HG03196 (cell line): ENCODE measurements around the gene COBL.

Experiments used
- ATAC-seq: cut with Tn5 transposase; IDR thresholded peaks from one replicate; pipeline ENCODE4 v1.9.1; 2021; ENCODE audit not compliant: unreplicated experiment

The COBL gene

DNA sequence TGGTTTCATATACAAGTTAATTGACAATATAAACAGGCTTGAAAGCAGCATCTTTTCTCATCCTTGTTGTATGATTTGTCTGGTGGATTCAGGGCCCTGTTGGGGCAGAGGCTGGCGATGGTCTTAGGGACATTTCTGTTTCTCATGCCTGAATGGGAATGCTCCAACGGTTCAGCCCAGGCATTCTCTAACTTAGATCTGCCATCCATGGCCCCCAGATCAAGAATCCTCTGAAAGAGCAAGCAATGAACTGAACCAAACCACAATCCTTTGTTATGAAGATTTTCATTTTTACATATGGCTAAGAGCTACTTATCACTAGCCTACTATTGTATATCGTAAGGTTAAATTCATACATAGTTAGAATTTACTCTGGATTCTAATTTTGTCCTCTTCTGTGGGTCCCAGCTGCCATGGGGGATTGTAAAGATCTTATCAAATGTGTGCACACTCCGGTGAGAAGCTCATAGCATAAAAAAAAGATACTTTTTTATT, 163.9 kb downstream of the COBL start:
- no peak for ATAC-seq

- ATAC-seq, result no peak
Observed at GRCh38 chr7:51151455-51151854, 165.2 kb downstream of the COBL start.

- no peak for ATAC-seq
Observed at GRCh38 chr7:51150193-51150592, 166.4 kb downstream of the COBL start.

DNA sequence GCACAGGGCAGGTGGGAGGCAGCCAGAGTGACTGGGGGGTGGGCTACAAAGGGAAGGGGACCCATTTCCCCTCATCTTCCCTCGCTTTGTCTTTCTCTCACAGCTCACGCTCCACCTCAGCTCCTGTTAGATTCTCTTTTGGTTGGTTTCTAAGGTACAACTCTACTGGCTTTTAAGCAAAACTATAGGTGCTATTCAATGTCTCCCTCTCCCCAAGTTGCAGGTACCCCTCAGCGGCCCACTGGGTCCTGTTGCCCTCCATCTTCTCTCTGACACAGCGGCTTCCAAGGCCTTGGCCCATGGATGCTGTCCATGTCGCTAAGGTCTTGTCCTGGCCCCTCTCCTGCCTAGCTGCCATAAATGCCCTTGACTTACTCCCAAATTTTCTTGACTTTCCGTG, 168.4 kb downstream of the COBL start:
- ATAC-seq, result no peak

DNA sequence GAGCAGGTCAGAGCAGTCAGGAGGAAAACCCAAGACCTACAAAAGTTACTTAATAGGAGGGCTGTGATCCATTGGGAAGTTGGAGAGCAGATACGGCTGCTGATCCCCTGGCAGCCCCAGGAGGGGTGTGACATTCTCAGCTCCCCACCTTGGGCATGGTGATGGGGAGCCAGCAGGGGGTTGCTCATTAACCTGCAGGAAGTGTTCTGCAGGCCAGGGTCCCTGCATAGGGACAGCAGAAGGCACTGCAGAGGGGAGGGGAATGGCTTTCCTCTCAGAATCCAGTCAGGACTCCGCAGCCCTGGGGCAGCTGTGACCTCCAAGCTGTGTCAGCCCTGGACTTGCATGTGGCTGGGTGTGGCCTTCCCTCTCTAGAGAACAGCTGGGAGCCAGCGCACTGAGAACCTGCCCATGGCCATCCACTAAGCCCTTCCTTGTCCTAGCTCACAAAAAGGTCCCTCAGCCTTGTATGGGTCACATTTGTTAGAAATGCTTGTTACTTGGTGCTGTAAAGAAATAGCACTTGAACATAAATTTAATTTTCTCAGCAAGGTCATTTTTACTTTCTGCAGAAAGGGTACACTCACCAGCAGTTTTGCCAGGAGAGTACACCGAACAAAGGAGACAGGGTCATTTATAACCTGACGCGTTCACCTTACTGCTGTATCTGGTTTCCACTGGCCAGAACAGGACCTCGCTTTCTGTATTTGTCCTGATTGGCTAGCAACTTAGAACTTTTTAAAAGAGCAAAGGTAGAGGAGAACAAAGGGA, 169.6 kb downstream of the COBL start:
- no peak for ATAC-seq

GRCh38 chr7:51144178-51144577, 172.4 kb downstream of the COBL start:
- ATAC-seq, result no peak

DNA sequence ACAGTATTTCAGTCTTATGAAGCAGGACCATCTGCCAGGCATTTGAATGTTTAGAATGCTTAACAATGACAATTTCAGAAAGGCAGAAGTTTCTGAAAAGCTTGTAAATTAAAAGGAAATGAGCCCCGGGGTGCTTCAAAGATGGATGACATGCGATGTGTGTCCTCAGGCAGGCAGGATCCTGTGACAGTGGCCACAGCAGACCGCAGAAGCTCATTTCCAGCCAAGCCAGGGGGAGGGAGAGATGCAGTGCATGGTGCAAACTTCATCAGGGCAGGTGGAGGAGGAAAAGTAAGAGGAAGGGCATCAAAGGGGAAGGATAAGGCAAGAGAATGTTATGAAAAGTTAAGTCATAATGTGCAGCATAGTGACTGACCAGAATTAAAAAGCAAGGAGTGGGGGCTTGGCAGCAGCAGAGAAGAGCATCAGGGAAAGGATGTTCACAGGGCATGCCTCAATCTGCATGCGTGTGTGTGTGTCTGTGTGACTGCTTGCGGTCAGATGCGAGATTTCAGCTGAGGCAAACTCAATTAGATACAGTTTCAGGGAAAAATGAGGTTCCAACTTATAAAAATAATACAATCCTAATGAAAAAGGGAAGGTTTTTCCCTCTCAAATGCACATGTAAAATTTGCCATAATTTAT, 173.7 kb downstream of the COBL start:
- ATAC-seq, result no peak

DNA sequence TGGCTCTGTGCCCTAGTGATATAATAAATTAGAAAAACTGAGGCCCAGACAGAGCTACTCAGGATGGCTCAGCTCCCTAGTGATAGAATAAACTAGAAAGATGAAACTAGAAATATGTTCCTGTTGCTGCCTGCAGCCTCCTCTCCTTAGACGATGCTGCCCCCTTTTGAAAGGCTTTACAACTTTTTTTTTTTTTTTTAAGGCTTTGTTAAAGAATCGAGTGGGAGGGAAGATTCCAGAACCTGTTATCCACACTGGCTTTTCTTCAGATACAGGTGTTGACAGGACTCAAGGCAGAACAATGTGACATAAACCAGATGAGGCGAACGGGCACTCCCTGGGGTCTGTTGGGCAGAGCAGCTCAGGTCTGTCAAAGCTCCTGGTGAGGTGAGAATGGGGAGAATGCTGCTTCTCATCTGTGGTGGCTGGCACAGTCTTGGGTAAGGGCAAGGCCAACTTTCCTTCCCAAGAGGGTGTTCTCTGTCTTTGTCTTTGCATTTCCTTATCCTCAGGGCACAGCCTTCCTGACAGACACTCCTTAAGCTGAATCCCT, 175.1 kb downstream of the COBL start:
- ATAC-seq, result no peak

DNA sequence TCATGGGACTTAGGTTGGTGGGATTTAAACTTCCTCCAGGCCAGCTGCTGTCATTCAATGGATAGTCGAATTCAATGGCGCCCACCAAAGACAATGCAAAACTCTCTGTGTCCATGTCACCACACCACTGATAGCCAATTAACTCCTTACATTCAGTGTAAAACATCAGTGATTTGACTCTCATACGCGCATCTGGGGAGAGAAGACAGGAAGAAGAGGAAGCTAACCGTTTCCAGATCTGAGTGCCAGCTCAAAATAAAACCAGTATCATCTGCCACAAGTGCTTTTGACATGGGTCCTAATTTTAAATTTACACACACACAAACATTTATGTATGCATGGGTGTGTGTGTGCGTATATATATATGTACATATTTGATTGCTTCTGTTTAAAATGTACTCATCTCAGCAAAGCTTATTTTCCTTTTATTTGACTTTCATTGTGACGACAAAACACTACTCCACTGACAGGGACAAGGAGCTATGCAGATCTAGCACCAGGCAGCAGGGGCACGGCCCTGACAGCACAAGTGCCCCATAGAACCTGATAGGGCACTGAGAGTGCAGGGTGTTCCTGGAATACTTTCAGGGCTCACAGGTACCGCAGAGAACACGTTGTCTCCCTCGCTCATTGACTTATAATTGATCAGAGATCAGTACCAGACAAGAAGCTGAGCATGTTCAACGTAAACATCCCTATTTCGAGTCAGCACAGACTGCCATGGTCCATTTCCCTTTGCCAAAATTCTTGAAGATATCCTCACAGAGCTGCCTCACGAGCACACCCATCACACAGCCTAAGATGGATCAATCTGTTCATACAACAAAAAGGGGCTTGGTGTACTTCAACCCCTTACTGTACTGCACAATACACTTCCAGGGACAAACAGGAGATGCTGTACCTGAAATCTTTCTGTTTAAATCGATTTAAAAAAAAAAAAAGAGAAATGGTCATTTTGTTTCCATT, 176.1 kb downstream of the COBL start:
- no peak for ATAC-seq

GRCh38 chr7:51139796-51140195, 176.8 kb downstream of the COBL start:
- no peak for ATAC-seq

- ATAC-seq, result no peak
Observed at GRCh38 chr7:51138123-51139085, 178.2 kb downstream of the COBL start.

GRCh38 chr7:51135576-51135975, 181.0 kb downstream of the COBL start:
- ATAC-seq, result no peak

GRCh38 chr7:51134013-51134441, 182.6 kb downstream of the COBL start:
- no peak for ATAC-seq

- ATAC-seq, result no peak
Observed at GRCh38 chr7:51132661-51133060, 183.9 kb downstream of the COBL start.

DNA sequence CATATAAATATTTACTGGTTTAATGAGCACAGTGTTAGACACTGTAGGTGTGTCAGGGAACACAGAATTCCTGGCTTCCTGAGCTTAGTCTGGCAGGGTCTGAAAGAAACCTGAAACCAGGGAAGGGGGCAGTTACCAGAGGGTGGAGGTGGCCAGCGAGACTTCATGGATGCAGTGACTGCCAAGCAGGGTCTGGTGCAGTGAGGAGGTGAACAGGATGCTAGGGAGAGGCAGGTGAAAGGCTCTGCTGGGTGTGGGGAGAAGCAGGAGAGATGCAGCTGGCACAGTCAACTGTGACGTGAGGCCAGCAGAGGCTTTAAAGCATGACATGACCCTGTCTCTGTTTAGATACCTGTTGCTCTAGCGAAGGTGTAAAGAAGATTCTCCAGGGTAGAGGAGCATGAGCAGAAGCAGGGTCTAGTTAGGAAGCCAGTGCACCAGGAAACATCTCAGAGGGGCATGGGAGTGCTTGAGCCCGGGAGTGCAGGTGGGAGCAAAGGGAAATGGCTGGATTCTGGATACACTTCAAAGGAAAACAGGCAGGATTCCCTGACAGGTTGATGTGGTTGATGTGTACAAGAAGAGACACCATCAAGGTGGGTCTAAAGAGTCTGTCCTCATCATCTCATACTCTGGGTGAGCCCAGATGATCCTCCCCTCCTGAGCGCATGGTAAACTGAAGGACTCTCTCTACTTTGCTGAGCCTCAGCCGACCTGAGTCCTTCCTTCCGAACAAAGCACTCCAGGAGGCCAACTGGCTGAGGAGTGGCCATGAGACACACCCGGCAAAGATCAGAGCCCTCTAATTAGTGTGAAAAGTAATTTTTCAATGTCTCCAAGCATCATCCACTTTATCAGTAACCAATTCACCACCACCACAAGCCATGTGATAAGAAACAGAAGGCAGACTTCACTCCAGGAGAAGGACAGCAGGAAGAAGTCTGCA, 186.8 kb downstream of the COBL start:
- ATAC-seq, result no peak

DNA sequence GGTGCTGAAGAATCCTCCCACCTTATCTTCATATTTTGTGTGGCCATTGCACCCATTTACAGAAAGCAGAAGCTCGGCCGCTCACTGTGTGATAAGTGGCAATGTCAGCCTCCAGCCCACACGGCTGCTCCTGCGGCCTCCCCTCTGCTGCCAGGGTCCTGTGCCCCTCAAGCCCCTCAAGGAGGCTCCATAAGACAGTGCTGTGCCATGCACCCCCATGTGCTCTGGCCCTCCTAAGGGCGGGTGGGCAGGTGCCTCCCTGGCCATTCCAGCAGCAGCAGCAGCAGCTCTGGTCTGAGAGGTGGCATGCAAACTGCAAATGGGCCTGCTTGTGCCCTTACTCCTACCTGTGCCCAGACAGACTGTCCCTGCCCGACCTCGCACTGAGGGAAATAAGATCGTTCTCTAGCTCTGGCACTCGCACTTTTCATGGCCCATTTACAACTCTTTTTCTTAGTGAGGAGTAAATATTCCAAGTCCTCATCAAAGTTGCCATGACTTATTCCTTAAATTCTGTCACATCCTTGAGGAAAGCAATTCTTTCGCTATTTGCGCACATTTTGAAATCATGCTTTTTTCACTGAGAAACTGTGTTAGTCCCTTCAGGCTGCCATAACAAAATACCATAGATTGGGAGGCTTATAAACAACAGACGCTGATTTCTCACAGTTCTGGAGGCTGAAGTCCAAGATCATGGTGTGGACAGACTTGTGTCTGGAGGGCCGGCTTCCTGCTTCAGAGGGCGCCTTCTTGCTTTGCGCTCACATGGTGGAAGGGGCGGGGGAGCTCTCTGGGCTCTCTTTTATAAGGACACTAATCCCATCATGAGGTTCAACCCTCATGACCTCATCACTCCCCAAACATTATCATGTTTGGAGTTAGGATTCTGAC, 187.8 kb downstream of the COBL start:
- no peak for ATAC-seq

GRCh38 chr7:51127618-51127904, 189.0 kb downstream of the COBL start:
- ATAC-seq, result no peak
